Immature natural killer cell (primary cell): ENCODE results near the gene MLXIP. TPM values are rescaled to one million over a fixed set of nuclear protein-coding genes. Genes with fewer than 3 reads are reported as not detected.
"Not testable (repeated sequence)": the region's sequence is repeated elsewhere in the genome, so short reads cannot be mapped to it uniquely, and the experiment has no call there.

ENCODE experiments used
- DNase-seq, 3 donors: peaks; one replicate each; pipeline ENCODE4 v3.0.0; 2022; ENCODE audit warnings: mixed read lengths in 1 of 3
- H3K27ac Mint-ChIP-seq, 6 donors: one replicate each; pipeline ENCODE4 v1.8.0; 2020; ENCODE audit warnings: mixed read lengths in 6 of 6, mild to moderate bottlenecking in 5 of 6, inconsistent platforms in 4 of 6, moderate library complexity in 3 of 6
- H3K27me3 Mint-ChIP-seq, 3 donors: one replicate each; pipeline ENCODE4 v1.8.0; 2020 to 2021; ENCODE audit warnings: low read depth in 3 of 3, mild to moderate bottlenecking in 3 of 3, mixed read lengths in 3 of 3, moderate library complexity in 3 of 3, inconsistent platforms in 1 of 3
- H3K36me3 Mint-ChIP-seq, 3 donors: one replicate each; pipeline ENCODE4 v1.8.0; 2020; ENCODE audit warnings: mixed read lengths in 3 of 3, inconsistent platforms in 2 of 3, mild to moderate bottlenecking in 2 of 3
- H3K4me1 Mint-ChIP-seq, 2 donors: one replicate each; pipeline ENCODE4 v1.8.0; 2020; ENCODE audit warnings: inconsistent platforms in 2 of 2, mild to moderate bottlenecking in 2 of 2, mixed read lengths in 2 of 2, moderate library complexity in 1 of 2
- H3K4me3 Mint-ChIP-seq, 5 donors: one replicate each; pipeline ENCODE4 v1.8.0; 2020; ENCODE audit warnings: mild to moderate bottlenecking in 5 of 5, mixed read lengths in 5 of 5, inconsistent platforms in 3 of 5, moderate library complexity in 3 of 5
- H3K9me3 Mint-ChIP-seq, 6 donors: one replicate each; pipeline ENCODE4 v1.8.0; 2020; ENCODE audit warnings: mild to moderate bottlenecking in 6 of 6, mixed read lengths in 6 of 6, inconsistent platforms in 4 of 6, moderate library complexity in 3 of 6
- polyA plus RNA-seq, 3 donors: library from polyadenylated mRNA; unstranded; fragments of 300-500 nt; fragmentation: Illumina TruSeq; gene quantifications; one replicate each; pipeline ENCODE4 v1.2.3, GENCODE V29; 2021

Gene MLXIP
- polyA plus RNA-seq, 3 donors from 2014 or later: 3.5 to 10.6 (median 4.7) TPM

GRCh38 chr12:122172262-122172939 is 93.8 kb downstream of the MLXIP start:
- H3K9me3 Mint-ChIP-seq: no peaks in the 10 kb centered on the region
- no peak overlapping the region for H3K4me3 Mint-ChIP-seq
- peaks cover 0 to under 1% of the 10 kb centered on the region in 2 donors for H3K4me1 Mint-ChIP-seq
- H3K27me3 Mint-ChIP-seq: peaks cover 0 to 5% (median 2%) of the 10 kb centered on the region in 3 donors
- peaks cover 0 to 5% (median 0%) of the 10 kb centered on the region in 3 donors for H3K36me3 Mint-ChIP-seq
- H3K27ac Mint-ChIP-seq: peak overlapping the region in 1 of 6 donors; percentile 24
- DNase-seq: no peak

DNA sequence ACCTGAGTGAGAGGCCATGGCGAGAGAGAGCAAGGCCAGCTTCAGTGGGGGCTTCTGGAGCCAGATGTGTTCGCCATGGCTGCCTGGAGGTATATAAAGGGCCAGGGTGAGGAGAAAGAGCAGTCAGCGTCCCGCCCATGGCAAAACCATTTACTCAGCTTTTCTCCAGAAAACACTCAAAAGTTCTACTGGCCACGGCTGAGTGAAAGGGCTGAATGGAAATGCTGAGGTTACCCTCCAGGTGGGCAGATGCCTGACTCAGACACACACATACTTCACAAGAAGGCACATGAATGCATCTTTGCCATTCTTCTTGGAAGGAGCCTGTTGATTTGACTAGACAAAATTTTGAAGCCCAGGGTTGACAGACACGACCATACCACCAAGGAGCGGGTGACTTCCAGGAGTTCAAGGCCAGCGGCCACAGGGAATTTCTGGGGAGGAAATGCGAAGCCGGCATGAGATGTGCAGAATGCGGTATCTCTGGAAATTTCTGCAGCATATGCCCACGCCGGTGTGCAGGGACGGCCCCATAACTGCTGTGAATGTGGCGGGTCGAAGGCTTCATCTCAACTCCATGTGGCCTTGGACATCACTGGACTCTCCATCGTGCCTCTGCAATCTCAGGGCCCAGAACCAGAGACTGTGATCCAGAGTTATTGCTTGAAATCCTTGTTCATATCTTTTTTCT is 95.7 kb downstream of the MLXIP start, which contains the start of gene IL31:
Gene IL31 (minus strand): TSS at position 67 of the 691 bp plus-strand sequence. CDS start 49 bp downstream, at position 18.
- DNase-seq: no peak
- Mint-ChIP-seq H3K36me3 (peaks cover 0 to 5% (median 0%) of the 10 kb centered on the region in 3 donors), H3K9me3 (no peaks in the 10 kb centered on the region), H3K27me3 (peaks cover 0 to 6% (median 2%) of the 10 kb centered on the region in 3 donors), H3K27ac (no peak within 1 kb of the TSS), H3K4me3 (no peak within 1 kb of the TSS), H3K4me1 (peaks cover 0 to 10% of the 10 kb centered on the region in 2 donors)

GRCh38 chr12:122176473-122176872 is 97.9 kb downstream of the MLXIP start:
- not testable (repeated sequence) for H3K36me3 Mint-ChIP-seq, DNase-seq, H3K4me3 Mint-ChIP-seq, H3K27me3 Mint-ChIP-seq, H3K9me3 Mint-ChIP-seq
- Mint-ChIP-seq H3K4me1 (peaks cover 0 to 14% of the 10 kb centered on the region in 2 donors), H3K27ac (peak overlapping the region in 1 of 6 donors; percentile 26)

DNA sequence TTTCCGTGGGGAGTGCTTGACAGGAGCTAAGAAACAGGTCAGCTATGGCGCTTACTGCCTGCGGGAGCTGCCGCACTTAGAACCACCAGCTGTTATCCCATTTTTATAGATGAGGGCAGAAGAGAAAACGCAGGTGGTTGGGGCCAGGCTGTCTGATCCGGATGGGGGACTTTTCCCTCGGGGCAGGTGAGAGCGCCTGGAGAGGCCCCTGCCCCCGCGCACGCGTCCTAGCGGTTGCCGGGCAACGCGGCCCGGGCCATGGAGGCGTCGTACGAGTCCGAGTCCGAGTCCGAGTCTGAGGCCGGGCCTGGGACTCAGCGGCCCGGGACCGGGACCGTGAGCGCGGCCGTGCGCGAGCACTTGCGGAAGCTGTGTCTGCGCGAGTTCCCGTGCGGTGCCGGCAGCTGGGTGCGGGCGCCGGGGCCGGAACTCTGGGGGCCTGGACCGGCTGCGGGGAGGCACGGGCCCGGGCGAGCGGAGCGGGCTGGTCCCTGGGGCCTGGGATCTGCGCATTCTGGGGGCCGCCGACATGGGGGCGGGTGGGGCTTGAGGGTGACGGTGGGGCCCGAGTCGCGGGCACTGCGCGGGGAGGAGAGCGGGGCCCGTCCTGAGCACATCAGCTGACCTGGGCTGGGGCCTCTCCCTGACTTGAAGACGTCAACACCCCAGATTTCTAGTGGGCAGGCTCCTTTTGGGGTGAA is 104.5 kb downstream of the MLXIP start, which contains the start of gene LRRC43:
Gene LRRC43 (plus strand): TSS at position 237 of the 701 bp plus-strand sequence. CDS start 22 bp downstream, at position 259.
- H3K27ac Mint-ChIP-seq: peak within 1 kb of the TSS; percentile 92 to 99 (median 97)
- H3K36me3 Mint-ChIP-seq: no peaks in the 10 kb centered on the region
- peaks cover 3 to 10% (median 9%) of the 10 kb centered on the region in 3 donors for H3K27me3 Mint-ChIP-seq
- peaks cover 25 to 44% of the 10 kb centered on the region in 2 donors for H3K4me1 Mint-ChIP-seq
- no peaks in the 10 kb centered on the region for H3K9me3 Mint-ChIP-seq
- peak within 1 kb of the TSS; percentile 86 to 90 (median 89) for H3K4me3 Mint-ChIP-seq
- DNase-seq: peak; percentile 65 to 74 (median 67)

- peak overlapping the region; percentile 92 to 99 (median 97) for H3K27ac Mint-ChIP-seq
Measured at GRCh38 chr12:122183588-122183940, 105.0 kb downstream of the MLXIP start.

DNA sequence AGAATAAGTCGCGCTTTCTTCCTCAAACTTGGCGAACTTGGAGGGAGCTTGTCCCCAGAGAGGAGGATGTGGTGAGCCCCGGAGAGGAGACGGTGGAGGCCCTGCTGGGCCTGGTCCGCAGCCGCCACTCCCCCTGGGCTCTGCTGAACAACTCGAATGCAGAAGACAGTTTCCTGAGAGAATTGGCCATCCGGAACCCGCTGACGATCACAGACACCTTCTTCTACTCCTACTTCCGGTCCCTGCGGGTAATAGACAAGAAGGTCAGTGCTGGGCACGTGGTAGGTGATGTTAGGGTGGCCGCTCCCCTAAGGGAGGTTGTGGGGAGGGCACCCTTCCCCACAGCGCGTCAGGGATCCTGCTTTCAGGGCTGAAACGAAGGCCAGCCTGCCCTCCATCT is 106.0 kb downstream of the MLXIP start:
- peaks cover 25 to 32% of the 10 kb centered on the region in 2 donors for H3K4me1 Mint-ChIP-seq
- H3K9me3 Mint-ChIP-seq: no peaks in the 10 kb centered on the region
- peak overlapping the region; percentile 86 to 90 (median 89) for H3K4me3 Mint-ChIP-seq
- peak; percentile 78 to 81 (median 81) for DNase-seq
- H3K27ac Mint-ChIP-seq: peak overlapping the region; percentile 92 to 99 (median 97)
- H3K36me3 Mint-ChIP-seq: no peaks in the 10 kb centered on the region
- peaks cover 3 to 10% (median 8%) of the 10 kb centered on the region in 3 donors for H3K27me3 Mint-ChIP-seq

More at GRCh38 chr12:122183588-122183940, 105.0 kb downstream of the MLXIP start:
- Mint-ChIP-seq H3K9me3 (no peaks in the 10 kb centered on the region), H3K4me3 (peak overlapping the region; percentile 86 to 90 (median 89)), H3K36me3 (no peaks in the 10 kb centered on the region), H3K27me3 (peaks cover 3 to 10% (median 8%) of the 10 kb centered on the region in 3 donors), H3K4me1 (peaks cover 25 to 40% of the 10 kb centered on the region in 2 donors)
- no peak for DNase-seq

GRCh38 chr12:122185079-122185478 is 106.5 kb downstream of the MLXIP start:
- peak overlapping the region; percentile 92 to 99 (median 97) for H3K27ac Mint-ChIP-seq
- H3K27me3 Mint-ChIP-seq: peaks cover 3 to 10% (median 8%) of the 10 kb centered on the region in 3 donors
- peaks cover 25 to 29% of the 10 kb centered on the region in 2 donors for H3K4me1 Mint-ChIP-seq
- no peak for DNase-seq
- H3K36me3 Mint-ChIP-seq: no peaks in the 10 kb centered on the region
- H3K9me3 Mint-ChIP-seq: no peaks in the 10 kb centered on the region
- H3K4me3 Mint-ChIP-seq: peak overlapping the region; percentile 86 to 90 (median 89)

DNA sequence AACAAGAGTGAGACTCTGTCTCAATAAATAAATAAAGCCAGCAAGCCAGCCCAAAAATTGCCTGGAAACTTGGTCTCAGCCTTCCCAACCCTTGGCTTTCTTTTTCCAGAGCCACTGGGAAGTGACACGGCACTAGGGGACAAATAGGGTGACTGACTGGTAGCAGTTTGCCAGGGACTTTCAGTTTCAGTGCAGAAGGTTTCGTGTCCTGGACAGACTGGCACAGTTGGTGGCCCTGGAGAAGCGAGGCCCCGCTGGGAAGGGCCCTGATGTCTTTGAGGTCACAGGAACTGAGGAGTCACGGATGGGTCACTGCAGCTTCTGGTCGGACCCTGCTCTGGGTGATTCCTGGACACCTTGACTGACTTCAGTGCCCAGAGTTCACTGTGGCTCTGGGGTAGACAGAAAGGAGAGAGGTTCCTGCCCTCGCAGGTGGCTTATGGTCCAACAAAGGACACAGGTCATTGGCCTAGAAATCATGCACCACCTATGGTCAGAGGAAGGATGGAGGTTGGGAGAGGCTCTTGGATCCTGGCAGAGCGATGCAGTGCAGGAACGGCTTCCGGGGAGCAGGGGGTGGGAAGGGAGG is 107.0 kb downstream of the MLXIP start:
- Mint-ChIP-seq H3K4me3 (peak overlapping the region in 1 of 5 donors; percentile 86), H3K36me3 (no peaks in the 10 kb centered on the region), H3K4me1 (peaks cover 26 to 31% of the 10 kb centered on the region in 2 donors), H3K9me3 (no peaks in the 10 kb centered on the region), H3K27ac (peak overlapping the region; percentile 92 to 99 (median 97)), H3K27me3 (peaks cover 3 to 8% (median 8%) of the 10 kb centered on the region in 3 donors)
- DNase-seq: no peak

GRCh38 chr12:122187466-122187865 is 108.9 kb downstream of the MLXIP start:
- H3K27ac Mint-ChIP-seq: peak overlapping the region in 1 of 6 donors; percentile 13
- H3K4me1 Mint-ChIP-seq: peaks cover 33 to 37% of the 10 kb centered on the region in 2 donors
- peaks cover 4 to 8% (median 8%) of the 10 kb centered on the region in 3 donors for H3K27me3 Mint-ChIP-seq
- no peak overlapping the region for H3K4me3 Mint-ChIP-seq
- DNase-seq: no peak
- H3K36me3 Mint-ChIP-seq: peaks cover 1 to 6% (median 1%) of the 10 kb centered on the region in 3 donors
- H3K9me3 Mint-ChIP-seq: no peaks in the 10 kb centered on the region

DNA sequence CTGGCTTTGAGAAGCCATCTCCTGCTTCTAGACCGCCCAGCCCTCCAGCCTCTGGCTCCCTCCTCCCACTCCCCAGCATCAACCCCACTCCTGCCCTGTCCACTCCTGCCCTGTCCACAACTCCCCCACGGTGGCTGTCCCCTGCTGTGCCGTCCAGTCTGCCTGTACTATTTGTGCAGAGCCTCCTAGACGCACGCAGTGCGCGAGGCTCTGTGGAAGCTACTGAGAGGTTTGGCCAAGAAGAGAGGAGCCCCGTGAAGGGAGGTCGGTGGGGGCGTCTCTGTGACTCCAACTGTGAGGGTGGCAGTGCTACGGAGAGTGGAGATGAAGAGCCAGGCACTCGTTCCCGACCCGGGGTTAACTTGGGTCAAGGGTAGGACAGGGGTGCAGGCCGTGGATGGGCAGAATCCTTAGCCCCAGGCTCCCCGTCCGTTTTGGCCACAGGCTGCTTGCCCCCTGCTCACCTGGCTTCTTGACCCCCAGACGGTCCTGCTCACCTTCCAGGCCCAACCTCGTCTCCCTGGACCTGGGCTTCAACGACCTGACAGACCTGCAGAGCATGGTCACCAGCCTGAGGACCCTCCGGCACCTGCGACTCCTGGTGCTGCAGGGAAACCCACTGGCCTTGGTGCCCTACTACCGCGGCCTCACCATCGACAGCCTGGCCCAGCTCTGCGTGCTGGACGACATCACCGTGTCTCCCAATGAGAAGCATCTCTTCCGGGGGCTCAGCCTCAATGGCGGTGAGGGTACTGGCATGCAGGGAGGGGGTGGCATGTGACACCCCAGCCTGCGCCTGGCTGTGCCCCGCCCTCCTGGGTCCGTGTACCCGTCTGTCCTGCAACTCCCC is 111.3 kb downstream of the MLXIP start:
- no peak for DNase-seq
- Mint-ChIP-seq H3K36me3 (peaks cover 5 to 18% (median 6%) of the 10 kb centered on the region in 3 donors), H3K27ac (peak overlapping the region in 1 of 6 donors; percentile 24), H3K27me3 (peaks cover 0 to 2% (median under 1%) of the 10 kb centered on the region in 3 donors), H3K4me1 (peaks cover 15 to 20% of the 10 kb centered on the region in 2 donors), H3K4me3 (no peak overlapping the region), H3K9me3 (no peaks in the 10 kb centered on the region)

- no peaks in the 10 kb centered on the region for H3K9me3 Mint-ChIP-seq
- peak overlapping the region in 3 of 6 donors; percentile 20 to 68 (median 42) for H3K27ac Mint-ChIP-seq
- H3K4me1 Mint-ChIP-seq: peaks cover 8 to 10% of the 10 kb centered on the region in 2 donors
- no peak overlapping the region for H3K4me3 Mint-ChIP-seq
- peaks cover 10 to 25% (median 12%) of the 10 kb centered on the region in 3 donors for H3K36me3 Mint-ChIP-seq
- DNase-seq: peak; percentile 70 to 79 (median 73)
- peaks cover 0 to 5% (median 2%) of the 10 kb centered on the region in 3 donors for H3K27me3 Mint-ChIP-seq
Measured at GRCh38 chr12:122190842-122191668, 112.5 kb downstream of the MLXIP start.
